GM06990 (cell line): ENCODE results near the gene LHB.

Experiments
- DNase-seq: peaks from one replicate; pipeline ENCODE4 v3.0.0-alpha.2; 2011; ENCODE audit not compliant: insufficient read length; ENCODE audit errors: extremely low read depth
- H3K27me3 ChIP-seq: replicated peaks from 2 replicates; pipeline ENCODE4 v1.6.0; 2011; ENCODE audit warnings: low read length; ENCODE audit not compliant: control insufficient read depth, insufficient read depth
- H3K36me3 ChIP-seq: 2 replicates; pipeline ENCODE4 v1.5.1; 2011; ENCODE audit warnings: low read length; ENCODE audit not compliant: control insufficient read depth, insufficient read depth
- H3K4me3 ChIP-seq: replicated peaks from 2 replicates; pipeline ENCODE4 v1.5.1; 2011; ENCODE audit warnings: low read depth, mild to moderate bottlenecking, control low read depth, low read length
- CTCF ChIP-seq: IDR thresholded peaks from 2 replicates; pipeline ENCODE4 v1.5.1; 2011; ENCODE audit warnings: low read length, control low read depth, mild to moderate bottlenecking, inconsistent platforms; ENCODE audit not compliant: insufficient read depth, poor library complexity, severe bottlenecking

Gene LHB

DNA sequence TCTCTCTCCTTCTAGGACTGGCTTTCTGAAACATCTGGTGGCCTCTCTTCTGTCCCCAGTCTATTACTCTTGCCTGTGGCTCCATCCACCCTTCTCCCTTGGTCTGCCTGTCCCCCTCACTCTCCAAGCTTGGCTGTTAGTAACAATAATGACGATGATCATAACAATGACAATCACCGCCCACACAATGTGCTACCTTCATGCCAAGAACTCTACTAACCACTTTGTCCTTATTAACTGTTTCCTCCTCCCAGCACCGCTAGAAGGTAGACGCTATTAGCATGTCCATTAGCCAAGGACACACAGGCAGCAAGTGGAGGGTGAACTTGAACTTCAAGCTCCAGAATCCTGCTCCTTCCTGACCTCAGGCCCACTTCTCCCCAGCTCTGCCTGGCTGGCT is 26.5 kb downstream of the LHB start:
- Histone ChIP-seq H3K4me3 (no peak overlapping the region), H3K36me3 (peaks cover 12% of the 10 kb centered on the region), H3K27me3 (no peaks in the 10 kb centered on the region)
- DNase-seq, result no peak
- TF ChIP-seq CTCF, result no peak

- H3K4me3 ChIP-seq, result no peak overlapping the region
- no peak for DNase-seq
- peaks cover 18% of the 10 kb centered on the region for H3K36me3 ChIP-seq
- no peak for TF ChIP-seq CTCF
- no peaks in the 10 kb centered on the region for H3K27me3 ChIP-seq
Measured at GRCh38 chr19:48989701-48990291, 27.1 kb downstream of the LHB start.

DNA sequence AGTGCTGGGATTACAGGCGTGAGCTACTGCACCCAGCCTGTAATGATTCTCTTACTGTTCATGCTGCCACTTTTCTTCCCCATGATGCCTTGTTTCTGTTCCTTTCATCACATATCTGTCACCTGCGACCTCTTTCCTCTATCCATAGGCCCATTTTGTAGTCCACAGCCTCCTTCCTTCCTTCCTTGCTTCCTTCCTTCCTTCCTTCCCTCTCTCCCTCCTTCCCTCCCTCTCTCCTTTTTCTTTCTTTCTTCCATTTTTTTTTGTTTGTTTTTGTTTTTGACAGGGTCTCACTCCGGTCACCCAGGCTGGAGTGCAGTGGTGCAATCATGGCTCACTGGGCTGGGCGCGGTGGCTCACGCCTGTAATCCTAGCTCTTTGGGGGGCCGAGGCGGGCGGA is 28.0 kb downstream of the LHB start:
- no peak overlapping the region for H3K4me3 ChIP-seq
- no peak for TF ChIP-seq CTCF
- no peaks in the 10 kb centered on the region for H3K27me3 ChIP-seq
- H3K36me3 ChIP-seq, result peaks cover 18% of the 10 kb centered on the region
- DNase-seq, result no peak

GRCh38 chr19:48988286-48988685 is 28.6 kb downstream of the LHB start:
- no peak for DNase-seq
- TF ChIP-seq CTCF, result no peak
- Histone ChIP-seq H3K4me3 (no peak overlapping the region), H3K27me3 (no peaks in the 10 kb centered on the region), H3K36me3 (peaks cover 18% of the 10 kb centered on the region)

- peaks cover 20% of the 10 kb centered on the region for H3K36me3 ChIP-seq
- no peak for TF ChIP-seq CTCF
- H3K27me3 ChIP-seq, result no peaks in the 10 kb centered on the region
- no peak for DNase-seq
- H3K4me3 ChIP-seq, result no peak overlapping the region
Measured at GRCh38 chr19:48987323-48987722, 29.6 kb downstream of the LHB start.

DNA sequence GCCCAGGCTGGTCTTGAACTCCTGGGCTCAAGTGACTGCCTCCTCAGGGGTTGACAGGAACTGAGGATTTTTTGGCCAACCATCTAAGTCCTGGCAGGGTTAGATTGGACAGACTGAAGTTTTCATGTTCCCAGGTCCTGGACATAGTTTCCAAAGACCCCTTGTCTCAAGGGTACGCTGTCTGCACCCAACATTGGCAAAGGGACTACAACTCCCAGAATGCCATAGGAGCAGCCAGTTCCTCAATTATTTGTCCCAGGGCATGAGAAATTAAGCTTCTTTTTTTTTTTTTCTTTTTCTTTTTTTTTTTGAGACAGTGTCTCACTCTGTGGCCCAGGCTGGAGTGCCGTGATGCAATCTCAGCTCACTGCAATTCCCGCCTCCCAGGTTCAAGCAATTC is 30.7 kb downstream of the LHB start:
- no peaks in the 10 kb centered on the region for H3K27me3 ChIP-seq
- H3K4me3 ChIP-seq, result no peak overlapping the region
- peaks cover 26% of the 10 kb centered on the region for H3K36me3 ChIP-seq
- TF ChIP-seq CTCF, result no peak
- DNase-seq, result no peak
